Smooth muscle cell (in vitro differentiated cells): Measurements from ENCODE around the gene VANGL1. TPM values are rescaled to one million over a fixed set of nuclear protein-coding genes. Genes with fewer than 3 reads are reported as not detected.
A peak's percentile ranks its signal among the peaks of the same experiment; 100 is the strongest.

Experiments used
- DNase-seq: peaks from one replicate; lab custom pipeline; 2025; ENCODE audit not compliant: unreplicated experiment; lab: John Stamatoyannopoulos, UW
- H2AFZ ChIP-seq: fragments of 200-600 bp; sonication (generic); 2 replicates; pipeline ENCODE4 v1.6.0; 2016; ENCODE audit warnings: antibody characterized with exemption, low read depth, mild to moderate bottlenecking
- H3F3A ChIP-seq: fragments of 200-600 bp; sonication (generic); 2 replicates; pipeline ENCODE4 v1.6.0; 2017; ENCODE audit warnings: antibody characterized with exemption, low read depth
- H3K27ac ChIP-seq: fragments of 200-600 bp; sonication (generic); 2 replicates; pipeline ENCODE4 v1.5.1; 2016; ENCODE audit warnings: low read depth, mild to moderate bottlenecking
- H3K27me3 ChIP-seq: fragments of 200-600 bp; sonication (generic); 2 replicates; pipeline ENCODE4 v1.6.1; 2016; ENCODE audit warnings: low read depth, mild to moderate bottlenecking
- H3K36me3 ChIP-seq: fragments of 200-600 bp; sonication (generic); 2 replicates; pipeline ENCODE4 v1.5.1; 2016; ENCODE audit warnings: low read depth
- H3K4me1 ChIP-seq: fragments of 200-600 bp; sonication (generic); 2 replicates; pipeline ENCODE4 v1.5.1; 2016; ENCODE audit warnings: low read depth
- H3K4me2 ChIP-seq: fragments of 200-600 bp; sonication (generic); 2 replicates; pipeline ENCODE4 v1.6.0; 2016; ENCODE audit warnings: mild to moderate bottlenecking
- H3K4me3 ChIP-seq: fragments of 200-600 bp; sonication (generic); 2 replicates; pipeline ENCODE4 v1.5.1; 2016; ENCODE audit warnings: mild to moderate bottlenecking
- H3K79me2 ChIP-seq: fragments of 200-600 bp; sonication (generic); 2 replicates; pipeline ENCODE4 v1.6.0; 2016; ENCODE audit warnings: low read depth, mild to moderate bottlenecking
- H3K9ac ChIP-seq: fragments of 200-600 bp; sonication (generic); 2 replicates; pipeline ENCODE4 v1.6.0; 2016; ENCODE audit warnings: low read depth
- H3K9me3 ChIP-seq: fragments of 200-600 bp; sonication (generic); replicated peaks from 2 replicates; pipeline ENCODE4 v1.5.1; 2016; ENCODE audit warnings: low read depth
- H4K20me1 ChIP-seq: fragments of 200-600 bp; sonication (generic); 2 replicates; pipeline ENCODE4 v1.6.0; 2016; ENCODE audit warnings: low read depth
- CTCF ChIP-seq: fragments of 200-600 bp; sonication (generic); IDR thresholded peaks from 2 replicates; pipeline ENCODE4 v1.5.1; 2017; ENCODE audit warnings: borderline replicate concordance, mild to moderate bottlenecking, antibody characterized with exemption; ENCODE audit not compliant: insufficient read depth, poor library complexity, severe bottlenecking
- WGBS: methylation state at CpG from one replicate; pipeline ENCODE4 v1.1.7; 2016; ENCODE audit warnings: low lambda C conversion rate; 5-methylcytosine and 5-hydroxymethylcytosine counted together
- polyA plus RNA-seq: library from polyadenylated mRNA; unstranded; fragments of >200 nt; fragmentation: Nextera tagmentation; extraction: Ambion mirVana; gene quantifications from 2 replicates; pipeline ENCODE4 v1.2.1, GENCODE V29; 2016
- total RNA-seq: library from RNA; depleted of rRNA; stranded (reverse); fragments of >200 nt; gene quantifications from 2 replicates; pipeline ENCODE4 v1.2.3, GENCODE V29; 2014

VANGL1 gene
- total and polyA plus RNA-seq, 2 experiments from 2014 or later = 5.5 to 12.2 TPM

- Histone ChIP-seq H3F3A (peaks cover 8% of the 10 kb centered on the region), H3K9ac (no peak overlapping the region), H3K4me1 (no peaks in the 10 kb centered on the region), H2AFZ (no peak overlapping the region), H3K27me3 (no peaks in the 10 kb centered on the region), H3K79me2 (no peaks in the 10 kb centered on the region), H3K9me3 (no peaks in the 10 kb centered on the region), H3K4me3 (no peak overlapping the region), H3K4me2 (no peak overlapping the region), H3K27ac (no peak overlapping the region), H3K36me3 (no peaks in the 10 kb centered on the region), H4K20me1 (no peaks in the 10 kb centered on the region)
- WGBS = 60% methylated on average over 3 of the region's 3 CpGs
- DNase-seq = no peak
- no peak for TF ChIP-seq CTCF
These were observed 84.4 kb downstream of the VANGL1 start for GRCh38 chr1:115726161-115726560.

- no peaks in the 10 kb centered on the region for H3K79me2 ChIP-seq
- H3K36me3 ChIP-seq = no peaks in the 10 kb centered on the region
- no peaks in the 10 kb centered on the region for H3K27me3 ChIP-seq
- no peak overlapping the region for H3K4me2 ChIP-seq
- no peak overlapping the region for H3K27ac ChIP-seq
- H3K9me3 ChIP-seq = no peaks in the 10 kb centered on the region
- H3K4me1 ChIP-seq = no peaks in the 10 kb centered on the region
- H3K9ac ChIP-seq = no peak overlapping the region
- no peaks in the 10 kb centered on the region for H4K20me1 ChIP-seq
- DNase-seq = no peak
- no peak overlapping the region for H3K4me3 ChIP-seq
- peaks cover 8% of the 10 kb centered on the region for H3F3A ChIP-seq
- H2AFZ ChIP-seq = no peak overlapping the region
- no peak for TF ChIP-seq CTCF
These were observed 84.8 kb downstream of the VANGL1 start for GRCh38 chr1:115726570-115726969.

GRCh38 chr1:115727706-115728249 is 86.0 kb downstream of the VANGL1 start:
- Histone ChIP-seq H3K79me2 (no peaks in the 10 kb centered on the region), H3K4me2 (peak overlapping the region; percentile 62), H3F3A (peaks cover 8% of the 10 kb centered on the region), H3K4me3 (no peak overlapping the region), H3K27ac (peak overlapping the region; percentile 89), H3K9me3 (no peaks in the 10 kb centered on the region), H3K9ac (peak overlapping the region; percentile 79), H2AFZ (no peak overlapping the region), H3K27me3 (no peaks in the 10 kb centered on the region), H3K36me3 (no peaks in the 10 kb centered on the region), H4K20me1 (no peaks in the 10 kb centered on the region), H3K4me1 (no peaks in the 10 kb centered on the region)
- 7% methylated on average over 7 of the region's 7 CpGs for WGBS
- no peak for TF ChIP-seq CTCF
- peak; percentile 48 for DNase-seq

- DNase-seq = no peak
- Histone ChIP-seq H4K20me1 (no peaks in the 10 kb centered on the region), H3K4me3 (no peak overlapping the region), H3K79me2 (no peaks in the 10 kb centered on the region), H3K36me3 (no peaks in the 10 kb centered on the region), H3K9ac (peak overlapping the region; percentile 79), H3K9me3 (no peaks in the 10 kb centered on the region), H3K27me3 (no peaks in the 10 kb centered on the region), H2AFZ (no peak overlapping the region), H3K27ac (peak overlapping the region; percentile 89), H3F3A (peaks cover 8% of the 10 kb centered on the region), H3K4me2 (peak overlapping the region; percentile 62), H3K4me1 (no peaks in the 10 kb centered on the region)
- TF ChIP-seq CTCF = no peak
- 87% methylated on average over 1 of the region's 1 CpG for whole genome bisulfite sequencing
These were observed 86.6 kb downstream of the VANGL1 start for GRCh38 chr1:115728341-115728740.
